Endothelial cell of umbilical vein (primary cell): ENCODE results near the gene MAPRE2. TPM values are rescaled to one million over a fixed set of nuclear protein-coding genes. Genes with fewer than 3 reads are reported as not detected.

Experiments
- BruUV-seq: library from RNA; stranded (reverse); fragments of 400-500 nt; replicated peaks from 2 replicates; lab custom pipeline; 2021; lab: Mats Ljungman, UMichigan
- CTCF ChIA-PET: fragments of 300-600, 350-600 bp; sonication (Branson Sonifier 250); formaldehyde crosslinking; loops from one replicate; lab custom pipeline; 2021; ENCODE audit warnings: antibody characterized with exemption, inconsistent platforms; lab: Charles Lee
- POLR2A ChIA-PET: fragments of 300-600, 350-600 bp; sonication (Branson Sonifier 250); formaldehyde crosslinking; loops from one replicate; lab custom pipeline; 2021; ENCODE audit warnings: antibody characterized with exemption, inconsistent platforms; lab: Charles Lee
- DNase-seq: peaks from one replicate; pipeline ENCODE4 v3.0.0-alpha.2; 2011; ENCODE audit warnings: low read depth, low spot score
- FAIRE-seq: peaks from 2 replicates; lab custom pipeline; 2011; peaks lifted over from hg19 to GRCh38; lab: Jason Lieb, UNC
- H2AFZ ChIP-seq: 2 replicates; pipeline ENCODE4 v1.6.0; 2012; ENCODE audit warnings: low read depth, low read length, control low read depth, inconsistent platforms
- H3K27ac ChIP-seq: 2 replicates; pipeline ENCODE4 v1.5.1; 2011; ENCODE audit warnings: low read depth, mild to moderate bottlenecking, control low read depth, low read length, moderate library complexity; ENCODE audit not compliant: insufficient read depth
- H3K27me3 ChIP-seq, 2 experiments: 2 replicates each; pipeline versions ENCODE4 v1.6.0 to v1.6.1; 2011; ENCODE audit warnings: low read length in 2 of 2, mixed read lengths in 1 of 2; ENCODE audit not compliant: control insufficient read depth in 2 of 2, insufficient read depth in 2 of 2
- H3K36me3 ChIP-seq, 2 experiments: 2 replicates in 1 of 2; 3 replicates in 1 of 2; pipeline ENCODE4 v1.5.1; 2011; ENCODE audit warnings: low read length in 2 of 2, mild to moderate bottlenecking in 1 of 2, moderate library complexity in 1 of 2; ENCODE audit not compliant: control insufficient read depth in 2 of 2, insufficient read depth in 2 of 2; ENCODE audit errors: extremely low read depth in 1 of 2
- H3K4me1 ChIP-seq: 3 replicates; pipeline ENCODE4 v1.5.1; 2011; ENCODE audit warnings: mild to moderate bottlenecking, low read length; ENCODE audit not compliant: control insufficient read depth, insufficient read depth; ENCODE audit errors: extremely low read depth
- H3K4me2 ChIP-seq: 2 replicates; pipeline ENCODE4 v1.6.1; 2011; ENCODE audit warnings: low read length, control low read depth, mixed read lengths; ENCODE audit not compliant: insufficient read depth
- H3K4me3 ChIP-seq, 3 experiments: fragments of 200-600 bp in 1 of 3; sonication (generic), shearing (Covaris generic) in 1 of 3; replicated peaks in 1 of 3; 2 replicates each; pipeline ENCODE4 v1.5.1; 2011 to 2016; ENCODE audit warnings: control low read depth in 3 of 3, low read length in 3 of 3, mild to moderate bottlenecking in 2 of 3, inconsistent platforms in 1 of 3, low read depth in 1 of 3, moderate library complexity in 1 of 3; ENCODE audit not compliant: insufficient read depth in 1 of 3
- H3K79me2 ChIP-seq: 2 replicates; pipeline ENCODE4 v1.6.0; 2012; ENCODE audit warnings: low read length, inconsistent platforms; ENCODE audit not compliant: control insufficient read depth, insufficient read depth
- H3K9ac ChIP-seq: replicated peaks from 2 replicates; pipeline ENCODE3; 2011; ENCODE audit warnings: low read length, control low read depth; ENCODE audit not compliant: insufficient read depth; ENCODE audit errors: extremely low read depth
- H3K9me1 ChIP-seq: replicated peaks from 3 replicates; pipeline ENCODE4 v1.6.0; 2011; ENCODE audit warnings: mild to moderate bottlenecking, low read length; ENCODE audit not compliant: control insufficient read depth, insufficient read depth; ENCODE audit errors: extremely low read depth
- H3K9me3 ChIP-seq: replicated peaks from 2 replicates; pipeline ENCODE4 v1.5.1; 2012; ENCODE audit warnings: low read length, inconsistent platforms; ENCODE audit not compliant: control insufficient read depth, insufficient read depth
- H4K20me1 ChIP-seq: replicated peaks from 2 replicates; pipeline ENCODE3; 2011; ENCODE audit warnings: mild to moderate bottlenecking, low read length; ENCODE audit not compliant: control insufficient read depth, insufficient read depth; ENCODE audit errors: extremely low read depth
- EZH2 ChIP-seq: IDR thresholded peaks from 2 replicates; pipeline ENCODE4 v1.6.1; 2012; ENCODE audit warnings: borderline replicate concordance, low read depth, mild to moderate bottlenecking, moderate library complexity, low read length, inconsistent platforms; ENCODE audit not compliant: severe bottlenecking
- FOS ChIP-seq: IDR thresholded peaks from 2 replicates; pipeline ENCODE4 v1.6.1; 2011; ENCODE audit warnings: mild to moderate bottlenecking, low read length, moderate library complexity, borderline replicate concordance; ENCODE audit not compliant: insufficient read depth
- JUN ChIP-seq: IDR thresholded peaks from 2 replicates; pipeline ENCODE4 v1.6.1; 2011; ENCODE audit warnings: borderline replicate concordance, low read depth; ENCODE audit not compliant: insufficient read length, insufficient read depth
- MYC ChIP-seq: IDR thresholded peaks from one replicate; pipeline ENCODE4 v1.6.1; 2011; ENCODE audit warnings: mild to moderate bottlenecking, low read depth, low read length
- POLR2A ChIP-seq: IDR thresholded peaks from 2 replicates; pipeline ENCODE4 v1.6.1; 2012; ENCODE audit warnings: low read depth, mild to moderate bottlenecking, control low read depth, low read length
- POLR2AphosphoS5 ChIP-seq: IDR thresholded peaks from 2 replicates; pipeline ENCODE4 v1.6.1; 2012; ENCODE audit warnings: low read depth, mild to moderate bottlenecking, control low read depth, low read length, moderate library complexity; ENCODE audit not compliant: insufficient read depth
- dilution Hi-C: fragments of 300-500 bp; cut with MboI; formaldehyde crosslinking; loops from one replicate; pipeline ENCODE4 v1.15.0; 2019; ENCODE audit warnings: low sequenced_read_pairs; ENCODE audit not compliant: extremely low pct_ligation_motif_present
- intact Hi-C: fragments of 100-400 bp; cut with micrococcal nuclease; formaldehyde crosslinking; loops from one replicate; pipeline ENCODE4 v1.10.0; 2022
- polyA plus RNA-seq, 4 experiments: library from polyadenylated mRNA; depleted of rRNA in 3 of 4; stranded (reverse) in 3 of 4; unstranded in 1 of 4; fragments of >200 nt; gene quantifications; 2 replicates each; pipeline versions ENCODE4 v1.2.1 to v1.2.3, GENCODE V29; 2011 to 2012; ENCODE audit warnings: missing spikeins in 1 of 4
- total RNA-seq: library from RNA; stranded (reverse); gene quantifications from 2 replicates; pipeline ENCODE4 v1.2.3, GENCODE V29; 2021
- TF ChIP-seq, protein P1 (sequence below): IDR thresholded peaks from 2 replicates; pipeline ENCODE4 v1.6.1; 2011; ENCODE audit not compliant: insufficient read depth, insufficient read length
- TF ChIP-seq, protein P2 (sequence below), 2 donors: IDR thresholded peaks; 1 replicate in 1 of 2; 2 replicates in 1 of 2; pipeline ENCODE4 v1.5.1; 2011; ENCODE audit warnings: low read length in 2 of 2, mild to moderate bottlenecking in 2 of 2, moderate library complexity in 2 of 2, control low read depth in 1 of 2, inconsistent platforms in 1 of 2, low read depth in 1 of 2; ENCODE audit not compliant: insufficient read depth in 1 of 2; ENCODE audit errors: extremely low read depth in 1 of 2

Gene MAPRE2
- total and polyA plus RNA-seq, 2 donors (not counting 3 experiments of a cell fraction or from before 2014, with no cell fraction given), result 117 to 148 TPM

DNA sequence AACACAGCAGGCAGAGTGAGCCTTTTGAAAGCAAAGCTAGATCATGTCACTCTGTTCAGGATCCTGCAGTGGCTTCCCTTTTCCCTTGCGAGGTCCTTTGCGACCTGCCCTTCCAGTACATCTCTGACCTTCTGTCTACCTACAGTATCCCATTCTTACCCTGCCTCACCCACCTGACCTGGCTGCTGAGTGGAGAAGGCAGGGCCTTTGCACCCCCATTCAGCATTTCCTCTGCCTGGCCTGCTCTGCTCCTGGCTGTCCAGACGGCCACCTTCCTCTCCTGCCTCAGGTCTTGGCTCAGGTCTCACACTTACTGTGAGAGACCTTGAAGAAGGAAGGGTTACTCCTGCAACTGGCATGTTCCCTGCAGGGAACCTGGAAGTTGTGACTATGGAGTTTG, 77.4 kb downstream of the MAPRE2 start:
- ChIA-PET POLR2A (no interaction called here), CTCF (interaction anchor here (1.5 to 2.3 kb wide), 2 partner anchors 25 to 112 kb away, joined by 3 to 9 read pairs; no protein-coding TSS in a partner anchor)
- Histone ChIP-seq H3K79me2 (peaks cover 54% of the 10 kb centered on the region), H3K9me1 (no peaks in the 10 kb centered on the region), H3K9ac (no peak overlapping the region), H3K4me1 (no peaks in the 10 kb centered on the region), H3K36me3 (peaks cover 0 to 9% of the 10 kb centered on the region in 2 experiments), H4K20me1 (peaks cover 4% of the 10 kb centered on the region), H2AFZ (no peak overlapping the region), H3K9me3 (no peaks in the 10 kb centered on the region), H3K4me3 (no peak overlapping the region), H3K27ac (no peak overlapping the region), H3K4me2 (no peak overlapping the region), H3K27me3 (no peaks in the 10 kb centered on the region)
- no peak for DNase-seq
- dilution Hi-C loops (no loop called here), intact Hi-C loops (no loop called here)
- no TSS peak for BruUV-seq
- no peak for FAIRE-seq
- TF ChIP-seq FOS, result no peak
- no peak for TF ChIP-seq MYC
- TF ChIP-seq, protein P1, sequence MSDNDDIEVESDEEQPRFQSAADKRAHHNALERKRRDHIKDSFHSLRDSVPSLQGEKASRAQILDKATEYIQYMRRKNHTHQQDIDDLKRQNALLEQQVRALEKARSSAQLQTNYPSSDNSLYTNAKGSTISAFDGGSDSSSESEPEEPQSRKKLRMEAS, result no peak
- no peak for TF ChIP-seq POLR2AphosphoS5
- TF ChIP-seq, protein P2, sequence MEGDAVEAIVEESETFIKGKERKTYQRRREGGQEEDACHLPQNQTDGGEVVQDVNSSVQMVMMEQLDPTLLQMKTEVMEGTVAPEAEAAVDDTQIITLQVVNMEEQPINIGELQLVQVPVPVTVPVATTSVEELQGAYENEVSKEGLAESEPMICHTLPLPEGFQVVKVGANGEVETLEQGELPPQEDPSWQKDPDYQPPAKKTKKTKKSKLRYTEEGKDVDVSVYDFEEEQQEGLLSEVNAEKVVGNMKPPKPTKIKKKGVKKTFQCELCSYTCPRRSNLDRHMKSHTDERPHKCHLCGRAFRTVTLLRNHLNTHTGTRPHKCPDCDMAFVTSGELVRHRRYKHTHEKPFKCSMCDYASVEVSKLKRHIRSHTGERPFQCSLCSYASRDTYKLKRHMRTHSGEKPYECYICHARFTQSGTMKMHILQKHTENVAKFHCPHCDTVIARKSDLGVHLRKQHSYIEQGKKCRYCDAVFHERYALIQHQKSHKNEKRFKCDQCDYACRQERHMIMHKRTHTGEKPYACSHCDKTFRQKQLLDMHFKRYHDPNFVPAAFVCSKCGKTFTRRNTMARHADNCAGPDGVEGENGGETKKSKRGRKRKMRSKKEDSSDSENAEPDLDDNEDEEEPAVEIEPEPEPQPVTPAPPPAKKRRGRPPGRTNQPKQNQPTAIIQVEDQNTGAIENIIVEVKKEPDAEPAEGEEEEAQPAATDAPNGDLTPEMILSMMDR (IDR thresholded peaks at IDR 0.05; ENCODE audit: extremely low read depth in 1 of 2, insufficient read depth in 1 of 2, low read depth in 1 of 2, low read length in 2 of 2), result no peak
- no peak for TF ChIP-seq POLR2A
- no peak for TF ChIP-seq JUN
- TF ChIP-seq EZH2, result no peak
